HUDEP-2 (cell line): ENCODE results near the gene TMEM87B.
"Not testable (repeated sequence)": the region's sequence is repeated elsewhere in the genome, so short reads cannot be mapped to it uniquely, and the experiment has no call there.

Experiments used
- DNase-seq, 76 experiments: peaks; one replicate each; lab custom pipeline; 2025; ENCODE audit not compliant: unreplicated experiment in 76 of 76; lab: John Stamatoyannopoulos, UW

TMEM87B gene

GRCh38 chr2:112065486-112065885 lies 10.4 kb downstream of the TMEM87B start:
- DNase-seq, result no peak

- no peak for DNase-seq
Observed at GRCh38 chr2:112065966-112066365, 10.9 kb downstream of the TMEM87B start.

GRCh38 chr2:112069794-112070193 lies 14.7 kb downstream of the TMEM87B start:
- DNase-seq, result not testable (repeated sequence)

DNA sequence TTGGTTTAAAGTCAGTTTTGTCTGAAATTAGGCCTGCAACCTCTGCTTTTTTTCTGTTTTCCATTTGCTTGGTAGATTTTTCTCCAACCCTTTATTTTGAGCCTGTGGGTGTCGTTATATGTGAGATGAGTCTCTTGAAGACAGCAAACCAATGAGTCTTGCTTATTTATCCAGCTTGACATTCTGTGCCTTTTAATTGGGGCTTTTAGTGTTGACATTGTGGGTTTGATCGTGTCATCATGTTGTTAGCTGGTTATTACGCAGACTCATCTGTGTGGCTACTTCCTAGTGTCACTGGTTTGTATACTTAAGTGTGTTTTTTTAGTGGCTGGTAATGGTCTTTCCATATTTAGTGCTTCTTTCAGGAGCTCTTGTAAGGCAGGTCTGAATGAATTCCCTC lies 18.8 kb downstream of the TMEM87B start:
- no peak for DNase-seq

DNA sequence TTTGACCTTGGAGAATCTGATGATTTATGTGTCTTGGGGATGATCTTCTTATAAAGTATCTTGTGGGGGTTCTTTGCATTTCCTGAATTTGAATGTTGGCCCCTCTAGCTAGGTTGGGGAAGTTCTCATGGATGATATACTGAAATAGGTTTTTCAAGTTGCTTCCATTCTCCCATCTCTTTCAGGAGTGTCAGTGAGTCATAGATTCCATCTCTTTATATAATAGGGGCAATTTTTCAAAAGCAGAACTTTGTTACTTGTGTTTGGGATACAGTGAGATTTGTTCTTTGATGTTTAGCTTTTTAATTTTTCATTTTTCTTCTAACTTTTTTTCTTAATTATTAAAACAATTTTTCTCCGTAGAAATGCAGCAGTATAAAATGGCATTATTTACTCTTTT lies 19.4 kb downstream of the TMEM87B start:
- DNase-seq, result no peak

- DNase-seq, result no peak
Observed at GRCh38 chr2:112075490-112076260, 20.6 kb downstream of the TMEM87B start.

DNA sequence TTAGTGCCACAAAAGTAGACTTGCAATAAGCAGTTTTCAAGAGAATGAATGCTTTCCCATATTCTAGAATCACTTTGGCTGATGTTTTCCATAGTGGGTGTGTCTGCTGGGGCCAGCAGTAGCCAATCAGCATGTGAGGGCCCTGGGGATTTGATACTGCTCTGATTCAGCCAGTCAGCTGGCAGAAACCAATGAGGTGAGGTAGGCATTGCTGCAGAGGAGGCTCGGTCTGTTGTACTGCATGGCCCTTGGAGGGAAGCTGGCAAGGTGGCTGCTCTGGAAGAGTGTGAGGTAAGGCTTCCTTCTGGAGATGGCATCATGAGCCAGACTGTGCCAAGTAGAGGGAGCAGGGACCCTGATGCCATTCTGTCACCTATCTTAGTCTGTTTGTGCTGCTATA lies 22.7 kb downstream of the TMEM87B start:
- DNase-seq, result no peak

DNA sequence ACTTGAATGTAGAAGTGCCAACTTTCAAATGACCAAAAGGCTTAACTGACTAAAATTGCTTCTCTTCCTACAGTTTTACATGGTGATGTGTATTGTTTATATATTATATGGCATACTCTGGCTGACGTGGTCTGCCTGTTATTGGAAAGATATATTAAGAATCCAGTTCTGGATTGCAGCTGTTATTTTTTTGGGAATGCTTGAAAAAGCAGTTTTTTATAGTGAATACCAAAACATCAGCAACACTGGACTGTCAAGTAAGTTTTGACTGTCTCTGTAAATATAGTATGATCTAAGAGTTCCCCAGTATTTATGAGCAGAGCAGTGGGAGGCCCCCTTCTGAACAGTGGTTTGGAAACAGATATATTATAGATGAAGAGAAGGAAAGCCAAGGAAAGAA lies 26.2 kb downstream of the TMEM87B start:
- DNase-seq, result no peak

GRCh38 chr2:112084689-112085374 lies 29.8 kb downstream of the TMEM87B start:
- DNase-seq, result no peak

DNA sequence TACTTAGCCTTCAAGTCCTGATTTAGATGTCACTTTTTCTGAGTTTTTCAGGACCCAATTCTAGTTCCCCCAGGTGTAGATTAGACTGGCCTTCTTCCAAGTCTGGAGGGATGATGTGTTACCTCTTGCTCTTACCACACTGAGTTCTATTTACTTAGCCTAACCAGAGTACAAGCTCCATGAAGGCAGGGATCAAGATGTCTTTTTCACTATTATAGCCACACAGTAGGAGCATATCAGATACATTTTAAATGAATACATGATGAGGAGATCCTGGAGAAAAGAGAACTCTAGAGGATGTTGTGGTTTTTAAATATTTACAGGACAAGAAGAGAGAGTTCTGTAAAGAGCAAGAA lies 30.3 kb downstream of the TMEM87B start:
- DNase-seq, result no peak

DNA sequence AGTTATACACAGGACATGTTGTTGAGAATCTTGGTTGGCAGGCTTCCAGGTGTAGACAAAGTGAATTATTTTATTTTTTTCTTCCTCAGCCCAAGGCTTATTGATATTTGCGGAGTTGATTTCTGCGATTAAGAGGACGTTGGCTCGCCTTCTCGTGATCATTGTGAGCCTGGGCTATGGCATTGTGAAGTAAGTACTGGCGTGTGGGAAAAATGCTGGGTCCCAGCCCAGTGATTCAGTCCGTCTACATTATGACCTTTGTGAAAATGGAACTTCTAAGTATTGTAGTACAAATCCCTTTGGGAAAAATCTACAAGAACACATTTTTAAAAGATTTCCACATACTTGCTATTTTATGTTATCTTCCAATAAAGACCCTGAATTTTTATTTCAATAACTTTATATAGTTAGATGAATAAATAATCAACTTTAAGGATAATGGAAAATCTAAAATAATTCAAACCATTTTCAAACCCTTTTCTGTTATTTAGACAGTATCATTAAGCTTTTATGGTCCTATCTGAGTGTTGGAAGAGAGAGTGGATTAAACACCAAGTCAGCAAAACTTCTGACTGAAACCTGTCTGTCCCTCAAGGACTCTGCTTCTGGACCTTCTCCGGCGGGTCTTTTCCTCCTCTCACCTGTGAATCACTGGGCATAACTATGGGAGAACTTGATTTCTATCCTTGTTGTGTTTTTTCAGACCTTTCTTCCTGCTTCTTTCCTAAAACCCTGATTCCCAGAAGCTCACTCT lies 31.0 kb downstream of the TMEM87B start:
- no peak for DNase-seq

DNA sequence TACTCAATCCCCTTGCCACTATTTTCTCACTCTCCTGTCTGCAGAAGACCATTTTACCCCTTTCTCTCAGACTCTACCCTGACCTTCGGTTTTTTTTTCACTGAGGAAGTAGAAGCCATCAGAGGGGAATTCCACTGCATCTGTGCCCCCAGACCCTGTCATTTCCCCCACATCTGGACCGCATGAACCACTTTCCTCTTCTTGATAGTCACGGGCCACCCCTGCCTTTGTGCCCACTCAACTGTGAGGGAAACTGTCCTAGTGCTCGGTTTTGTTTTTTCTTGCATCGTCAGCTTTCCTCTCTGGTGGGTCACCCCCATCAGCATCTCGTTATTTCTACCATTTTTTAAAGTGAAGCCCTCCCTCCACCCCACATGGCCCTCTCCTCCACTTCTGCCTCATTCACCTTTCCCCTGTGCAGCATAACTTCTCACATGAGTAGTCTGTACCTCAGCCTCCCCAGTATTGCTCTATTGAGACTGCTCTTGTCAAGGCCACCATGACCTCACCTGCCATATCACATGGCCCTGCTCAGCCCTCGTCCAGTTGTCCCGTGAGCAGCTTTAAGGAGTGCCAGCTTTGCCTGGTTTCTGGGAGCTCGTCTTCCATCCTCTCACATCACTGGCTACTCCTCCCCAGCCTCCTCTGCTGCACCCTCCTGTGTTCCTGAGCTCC lies 32.4 kb downstream of the TMEM87B start:
- DNase-seq, result no peak

GRCh38 chr2:112089375-112089774 lies 34.3 kb downstream of the TMEM87B start:
- no peak for DNase-seq

DNA sequence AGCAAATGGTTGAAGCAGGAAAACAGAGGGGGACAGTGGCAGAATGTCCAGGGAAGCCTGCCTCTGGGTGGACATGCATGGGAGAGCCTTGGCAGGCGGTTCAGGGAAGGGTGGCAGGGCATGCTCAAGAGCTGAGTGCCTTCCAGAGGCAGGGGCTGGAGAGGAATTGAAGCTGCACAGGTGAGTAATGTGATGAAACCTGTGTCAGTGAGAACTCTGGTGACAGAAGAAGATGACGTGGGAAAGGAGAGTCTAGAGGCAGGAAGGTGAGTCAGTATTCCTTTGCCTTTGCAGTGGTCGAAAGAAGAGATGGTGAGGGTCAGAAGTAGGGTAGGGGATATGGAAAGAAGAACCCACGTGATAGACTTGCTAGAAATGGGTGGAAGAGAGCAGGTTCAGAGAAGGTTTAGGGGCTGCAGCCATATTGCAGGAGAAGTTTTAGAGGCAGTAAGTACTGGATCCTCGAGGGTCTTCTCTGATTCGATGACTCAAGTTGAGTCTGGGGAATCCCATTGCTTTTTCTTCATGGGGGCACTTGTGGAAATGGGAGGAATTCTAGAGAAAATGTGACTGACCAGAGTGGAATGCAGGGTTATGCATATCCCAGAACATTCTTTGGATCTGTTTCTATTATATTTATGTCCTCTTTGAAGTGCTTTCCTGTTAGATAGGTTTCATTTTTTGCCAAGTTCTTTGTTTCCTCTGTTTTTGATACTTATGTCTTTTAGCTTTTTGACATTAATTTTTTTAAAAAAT lies 37.4 kb downstream of the TMEM87B start:
- no peak for DNase-seq

- DNase-seq, result no peak
Observed at GRCh38 chr2:112093216-112093615, 38.1 kb downstream of the TMEM87B start.

DNA sequence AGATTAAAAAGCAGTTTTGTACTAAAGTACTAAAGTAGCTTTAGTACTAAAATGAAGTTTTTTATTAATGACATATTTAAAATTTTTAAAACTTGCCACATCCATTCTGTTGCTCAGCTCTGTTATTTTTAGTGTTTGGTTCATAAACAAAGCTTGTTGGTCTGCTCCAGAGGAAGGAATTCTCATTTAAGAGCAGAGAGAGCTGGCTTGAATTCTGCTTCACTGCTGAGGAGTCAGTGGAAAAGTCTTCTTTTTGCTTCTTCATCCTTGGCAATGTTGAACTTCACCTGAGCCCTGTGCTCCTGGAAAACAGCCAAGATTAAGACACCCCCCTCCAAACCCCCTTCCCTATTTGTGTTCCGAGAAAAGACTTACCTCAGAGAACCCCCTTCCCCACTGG lies 40.6 kb downstream of the TMEM87B start:
- no peak for DNase-seq

- DNase-seq, result no peak
Observed at GRCh38 chr2:112096098-112096497, 41.0 kb downstream of the TMEM87B start.

- peak in 9 of 76 experiments; percentile 0 to 38 (median 16) for DNase-seq
Observed at GRCh38 chr2:112108178-112108832, 53.2 kb downstream of the TMEM87B start.

DNA sequence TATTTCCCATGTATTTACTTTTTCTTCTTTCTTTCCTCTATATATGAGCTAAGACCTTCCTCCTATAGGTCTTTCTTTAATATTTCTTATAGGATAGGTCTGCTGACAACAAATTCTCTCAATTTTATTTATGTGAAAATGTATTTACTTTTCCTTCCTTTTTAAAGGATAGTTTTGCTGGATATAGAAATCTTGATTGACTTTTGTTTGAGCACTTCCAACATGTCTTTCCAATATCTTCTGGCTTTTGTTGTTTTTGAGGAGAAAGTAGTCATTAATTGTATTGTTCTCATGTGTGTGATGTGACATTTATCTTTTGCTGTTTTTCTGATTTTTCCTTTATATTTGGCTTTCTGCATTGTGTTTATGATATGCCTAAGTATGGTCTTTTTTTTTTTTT lies 54.2 kb downstream of the TMEM87B start:
- DNase-seq, result no peak

DNA sequence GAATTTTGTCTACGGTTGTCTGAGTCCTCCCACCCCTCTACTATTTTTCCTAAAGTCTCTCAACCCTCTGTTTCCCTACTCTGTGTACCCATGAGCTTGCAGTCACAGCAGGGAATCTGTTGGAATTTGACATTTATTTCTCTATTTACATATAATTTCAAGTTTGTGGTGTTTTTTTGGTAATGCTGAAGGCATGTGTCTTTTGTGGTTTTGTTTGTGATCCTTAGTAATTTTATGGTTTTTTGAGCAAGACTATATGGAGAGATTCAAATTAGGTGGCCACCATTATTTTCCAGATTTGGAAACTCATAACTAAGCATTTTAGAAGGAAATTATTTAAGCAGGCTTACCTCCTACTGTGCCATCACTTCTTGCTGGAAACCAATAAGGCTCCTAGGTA lies 55.9 kb downstream of the TMEM87B start:
- DNase-seq, result no peak
